ENCODE results near the gene WFS1. TPM values are rescaled to one million over a fixed set of nuclear protein-coding genes. Genes with fewer than 3 reads are reported as not detected.

Gene WFS1
- total and polyA plus RNA-seq, 2 of the 13 experiments (the other 11 are each of a cell fraction or from before 2014, with no cell fraction given): 39.1 to 42.2 TPM

DNA sequence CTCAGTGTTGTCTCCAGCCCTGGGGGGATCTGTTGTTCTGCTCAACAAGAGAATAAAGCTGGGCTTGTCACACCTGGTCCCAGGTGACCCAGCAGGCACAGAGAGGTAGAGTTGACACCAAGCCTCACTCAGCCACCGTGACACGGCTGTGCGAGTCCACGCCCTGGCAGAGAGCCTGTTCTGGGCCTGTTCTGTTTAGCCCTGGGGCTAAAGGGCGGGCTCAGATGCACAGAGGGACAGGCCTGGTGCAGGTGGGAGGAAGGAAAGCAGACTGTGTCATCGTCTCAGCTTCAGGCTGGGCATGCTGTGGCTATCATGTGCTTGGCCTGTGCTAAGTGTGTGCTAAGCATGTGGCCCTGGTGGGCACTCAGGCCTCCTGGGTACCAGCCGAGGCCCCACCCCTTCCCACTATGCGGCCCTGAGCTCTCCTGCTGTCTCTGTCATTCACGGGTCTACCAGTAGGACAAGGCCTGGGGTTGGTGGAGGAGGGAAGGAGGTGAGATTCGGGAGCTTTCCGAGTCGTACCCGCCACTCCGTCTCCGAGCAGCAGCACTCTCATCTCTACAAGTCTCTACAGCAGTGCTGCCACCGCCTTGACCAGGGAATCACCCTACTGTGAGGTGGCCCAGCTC lies 10.8 kb downstream of the WFS1 start:
- H4K20me1 ChIP-seq (ENCODE audit: insufficient read depth, low read length): 0 out of 2 replicates have a peak, but pooled peaks cover 4% of the 10 kb centered on the region
- no peak overlapping the region for H3K4me2 ChIP-seq (ENCODE audit: low read depth, low read length)
- FAIRE-seq (no peak), ATAC-seq (no peak), DNase-seq (ENCODE audit: low spot score) (no peak)
- H2AFZ ChIP-seq (ENCODE audit: low read length): no peak overlapping the region
- ChIA-PET CTCF (ENCODE audit: low intra/inter-chr PET ratio, low total read pairs) (no interaction called here), POLR2A (no interaction called here)
- no peaks in the 10 kb centered on the region for H3K9me3 ChIP-seq (ENCODE audit: low read length)
- no peak overlapping the region for H3K27ac ChIP-seq (ENCODE audit: extremely low read length, insufficient read depth, low read length)
- peaks cover 27% of the 10 kb centered on the region for H3K79me2 ChIP-seq (ENCODE audit: insufficient read depth, low read length)
- in situ Hi-C loops (cut with HindIII; ENCODE audit: extremely low pct_ligation_motif_present, low pct_unique_long_range_greater_than_20kb) (no loop called here), intact Hi-C loops (cut with micrococcal nuclease; ENCODE audit: unreplicated experiment) (no loop called here)
- no peak overlapping the region for H3K9ac ChIP-seq (ENCODE audit: insufficient read depth, low read depth, low read length)
- H3K36me3 ChIP-seq (replicated peaks in 1 of 2; ENCODE audit: control insufficient read depth in 1 of 2, insufficient read depth in 2 of 2, low read length in 2 of 2): peaks cover 44 to 61% of the 10 kb centered on the region in 2 experiments
- no peak for TF ChIP-seq HNRNPUL1 (IDR thresholded peaks at IDR 0.05; ENCODE audit: low read depth, low read length)
- TF ChIP-seq, protein P1, sequence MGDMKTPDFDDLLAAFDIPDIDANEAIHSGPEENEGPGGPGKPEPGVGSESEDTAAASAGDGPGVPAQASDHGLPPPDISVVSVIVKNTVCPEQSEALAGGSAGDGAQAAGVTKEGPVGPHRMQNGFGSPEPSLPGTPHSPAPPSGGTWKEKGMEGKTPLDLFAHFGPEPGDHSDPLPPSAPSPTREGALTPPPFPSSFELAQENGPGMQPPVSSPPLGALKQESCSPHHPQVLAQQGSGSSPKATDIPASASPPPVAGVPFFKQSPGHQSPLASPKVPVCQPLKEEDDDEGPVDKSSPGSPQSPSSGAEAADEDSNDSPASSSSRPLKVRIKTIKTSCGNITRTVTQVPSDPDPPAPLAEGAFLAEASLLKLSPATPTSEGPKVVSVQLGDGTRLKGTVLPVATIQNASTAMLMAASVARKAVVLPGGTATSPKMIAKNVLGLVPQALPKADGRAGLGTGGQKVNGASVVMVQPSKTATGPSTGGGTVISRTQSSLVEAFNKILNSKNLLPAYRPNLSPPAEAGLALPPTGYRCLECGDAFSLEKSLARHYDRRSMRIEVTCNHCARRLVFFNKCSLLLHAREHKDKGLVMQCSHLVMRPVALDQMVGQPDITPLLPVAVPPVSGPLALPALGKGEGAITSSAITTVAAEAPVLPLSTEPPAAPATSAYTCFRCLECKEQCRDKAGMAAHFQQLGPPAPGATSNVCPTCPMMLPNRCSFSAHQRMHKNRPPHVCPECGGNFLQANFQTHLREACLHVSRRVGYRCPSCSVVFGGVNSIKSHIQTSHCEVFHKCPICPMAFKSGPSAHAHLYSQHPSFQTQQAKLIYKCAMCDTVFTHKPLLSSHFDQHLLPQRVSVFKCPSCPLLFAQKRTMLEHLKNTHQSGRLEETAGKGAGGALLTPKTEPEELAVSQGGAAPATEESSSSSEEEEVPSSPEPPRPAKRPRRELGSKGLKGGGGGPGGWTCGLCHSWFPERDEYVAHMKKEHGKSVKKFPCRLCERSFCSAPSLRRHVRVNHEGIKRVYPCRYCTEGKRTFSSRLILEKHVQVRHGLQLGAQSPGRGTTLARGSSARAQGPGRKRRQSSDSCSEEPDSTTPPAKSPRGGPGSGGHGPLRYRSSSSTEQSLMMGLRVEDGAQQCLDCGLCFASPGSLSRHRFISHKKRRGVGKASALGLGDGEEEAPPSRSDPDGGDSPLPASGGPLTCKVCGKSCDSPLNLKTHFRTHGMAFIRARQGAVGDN (CRISPR knock-in tag; IDR thresholded peaks at IDR 0.05): 0 out of 2 replicates have a peak, but pooled peaks have one; percentile 21
- H3K4me3 ChIP-seq (replicated peaks in 1 of 3; ENCODE audit: insufficient read depth in 1 of 3, low read depth in 2 of 3, low read length in 3 of 3): no peak overlapping the region
- BruUV-seq (replicated peaks): no TSS peak
- peaks cover 44% of the 10 kb centered on the region for H3K4me1 ChIP-seq (ENCODE audit: insufficient read depth, low read length)
- WGBS (ENCODE audit: low lambda C conversion rate): 85% methylated on average over 8 of the region's 16 CpGs
- H3K27me3 ChIP-seq (ENCODE audit: control insufficient read depth in 1 of 2, insufficient read depth in 2 of 2, low read length in 2 of 2): no peaks in the 10 kb centered on the region
